Right hindlimb (tissue), 1 donor: Measurements from ENCODE around the gene DNMT1.
A peak's percentile ranks its signal among the peaks of the same experiment; 100 is the strongest.

Experiments used
- DNase-seq: peaks from one replicate; pipeline ENCODE4 v3.0.0-alpha.2; 2018

Gene DNMT1

GRCh38 chr19:10091895-10092641 lies 102.7 kb downstream of the DNMT1 start:
- peak; percentile 31 for DNase-seq

GRCh38 chr19:10091370-10091687 lies 103.4 kb downstream of the DNMT1 start:
- DNase-seq: no peak

DNA sequence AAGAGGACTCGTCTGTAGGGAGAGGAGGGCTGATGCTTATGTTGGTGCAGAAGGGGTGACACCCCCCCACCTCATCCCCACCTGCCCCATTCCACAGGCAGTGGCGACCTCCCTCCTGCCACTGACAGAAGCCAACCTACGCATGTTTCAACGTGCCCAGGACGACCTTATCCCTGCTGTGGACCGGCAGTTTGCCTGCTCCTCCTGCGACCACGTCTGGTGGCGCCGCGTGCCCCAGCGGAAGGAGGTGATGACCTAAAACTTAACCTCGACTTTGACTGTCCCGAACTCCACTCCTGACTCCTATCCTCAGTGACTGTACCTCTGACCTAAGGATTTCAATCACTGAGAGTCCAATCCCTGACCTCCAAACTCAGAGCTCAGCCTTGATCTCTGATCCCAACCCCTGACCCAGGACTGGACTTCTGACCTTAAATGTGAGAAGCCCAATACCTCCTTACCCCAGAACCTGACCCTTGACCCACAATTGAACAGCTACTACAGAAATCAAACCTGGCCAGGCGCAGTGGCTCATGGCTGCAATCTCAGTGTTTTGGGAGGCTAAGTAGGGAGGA lies 104.9 kb downstream of the DNMT1 start:
- DNase-seq: no peak

DNA sequence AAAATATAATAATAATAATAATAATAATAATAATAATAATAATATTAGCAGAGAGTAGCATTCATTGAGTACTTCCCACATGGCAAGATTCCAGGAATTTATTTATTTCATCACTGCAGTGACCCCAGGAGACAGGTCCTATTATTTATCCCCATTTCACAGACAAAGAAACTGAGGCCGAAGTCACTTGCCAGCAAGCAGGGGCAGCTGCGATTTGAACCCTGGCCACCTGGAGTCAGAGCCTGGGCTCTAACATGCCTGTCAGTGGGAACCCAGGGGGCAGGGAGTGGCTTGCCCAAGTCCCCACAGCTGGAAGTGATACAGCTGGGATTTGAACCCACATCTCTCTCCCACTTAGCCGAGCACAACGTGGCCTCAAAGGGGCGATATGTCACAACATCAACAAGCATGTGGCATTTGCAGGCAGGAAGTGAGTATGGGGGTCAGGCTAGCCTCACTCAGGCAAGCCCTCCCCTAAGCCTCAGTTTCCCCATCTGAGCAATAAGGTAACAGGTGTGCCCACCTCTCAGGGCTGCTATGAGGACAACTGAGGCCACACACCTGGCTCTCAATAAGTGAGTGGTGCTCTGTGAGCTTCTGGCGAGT lies 105.7 kb downstream of the DNMT1 start:
- DNase-seq: no peak

DNA sequence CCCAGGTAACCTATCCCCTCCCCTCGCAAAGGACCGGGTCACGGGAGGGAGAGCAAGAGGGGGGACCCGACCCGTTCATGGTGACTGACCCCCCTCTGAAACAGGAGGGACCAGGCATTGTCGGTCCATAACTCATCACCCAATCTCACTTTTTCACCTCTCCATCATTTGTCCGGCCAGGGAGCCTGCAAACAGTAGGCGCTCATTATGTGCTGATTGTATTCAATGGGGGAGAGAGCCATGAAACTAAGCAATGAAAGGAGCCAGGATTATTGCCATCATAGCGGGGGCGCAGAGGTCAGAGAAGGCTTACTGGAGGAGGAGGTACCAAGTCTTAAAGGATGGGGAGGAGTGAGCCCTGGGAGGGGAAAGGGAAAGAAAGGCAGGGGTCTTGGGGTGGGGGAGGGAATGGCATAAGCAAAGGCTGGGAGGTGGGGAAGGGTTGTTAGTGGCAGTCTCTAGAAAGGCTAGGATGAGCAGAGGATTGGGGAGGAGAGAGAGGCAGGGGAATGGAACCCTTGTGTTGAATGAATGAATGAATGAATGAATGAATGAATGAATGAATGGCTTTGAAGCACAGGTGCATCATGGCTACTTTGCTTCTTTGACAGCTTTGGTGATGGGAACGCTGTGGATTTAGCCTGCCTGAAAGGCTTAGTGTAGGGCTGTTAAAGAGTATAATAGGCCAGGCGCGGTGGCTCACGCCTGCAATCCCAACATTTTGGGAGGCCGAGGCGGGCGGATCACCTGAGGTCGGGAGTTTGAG lies 107.3 kb downstream of the DNMT1 start:
- DNase-seq: no peak

GRCh38 chr19:10086591-10087192 lies 108.1 kb downstream of the DNMT1 start:
- DNase-seq: peak; percentile 61

DNA sequence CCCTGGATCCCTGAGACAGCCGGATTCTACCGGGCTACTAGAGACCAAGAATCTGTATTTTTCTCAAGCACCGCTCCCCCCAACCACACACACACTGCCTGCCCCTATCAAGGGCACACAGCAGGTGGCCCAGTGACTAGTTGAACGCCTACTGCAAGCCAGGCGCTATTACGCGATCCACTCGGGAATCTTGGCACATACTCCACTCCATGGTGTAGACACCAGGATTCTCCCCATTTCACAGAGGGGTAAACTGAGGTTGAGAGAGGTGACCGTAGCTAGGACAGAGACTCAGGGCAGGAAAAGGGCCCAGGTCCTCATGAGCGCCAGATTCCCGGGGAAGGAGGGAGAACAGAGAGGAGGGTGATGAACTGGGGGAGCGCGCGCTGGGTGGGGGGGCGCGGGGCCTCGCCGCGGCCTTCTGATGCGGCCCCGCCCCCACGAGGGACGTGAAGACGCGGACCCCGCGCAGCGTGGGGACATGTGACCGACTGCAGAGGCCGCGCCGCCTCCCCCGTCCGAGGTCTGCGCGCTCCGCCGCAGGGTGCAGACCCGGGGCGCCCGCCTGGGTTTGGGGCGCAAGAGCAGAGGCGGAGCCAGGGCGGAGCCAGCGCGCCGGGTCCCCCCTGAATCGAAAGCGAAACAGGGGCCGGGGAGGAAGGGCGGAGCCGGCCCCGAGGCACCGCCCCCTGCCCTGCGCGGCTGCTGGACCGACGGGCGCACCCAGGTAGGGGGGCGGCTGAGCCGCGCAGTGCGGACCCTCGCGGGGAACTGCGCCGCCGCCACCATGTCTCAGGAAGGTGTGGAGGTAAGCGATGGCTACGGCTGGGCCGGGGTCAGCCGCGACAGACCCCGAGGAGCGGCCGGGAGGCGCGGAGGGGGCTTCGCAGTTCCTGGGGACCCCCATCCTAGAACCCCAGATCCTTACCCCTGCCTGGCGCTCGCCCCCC lies 108.8 kb downstream of the DNMT1 start, which contains the start of gene SHFL:
Gene SHFL (plus strand): TSS at position 677 of the 950 bp plus-strand sequence. CDS start 111 bp downstream, at position 788.
- peak; percentile 77 for DNase-seq

- no peak for DNase-seq
Measured at GRCh38 chr19:10084803-10085202, 110.0 kb downstream of the DNMT1 start.

- no peak for DNase-seq
Measured at GRCh38 chr19:10083911-10084310, 110.8 kb downstream of the DNMT1 start.
